ENCODE data around the gene PRPSAP2.
A peak's percentile ranks its signal among the peaks of the same experiment; 100 is the strongest.

Gene PRPSAP2

GRCh38 chr17:18958611-18959010, 100.7 kb downstream of the PRPSAP2 start:
- no peak overlapping the region for H3K4me3 ChIP-seq (replicated peaks; ENCODE audit: low read depth, low read length)
- no peak for TF ChIP-seq CTCF (IDR thresholded peaks at IDR 0.05; ENCODE audit: low read depth, low read length, missing control alignments)
- no peak for DNase-seq (ENCODE audit: extremely low read depth, low read depth)

- H3K4me3 ChIP-seq (replicated peaks; ENCODE audit: low read depth, low read length): no peak overlapping the region
- TF ChIP-seq CTCF (IDR thresholded peaks at IDR 0.05; ENCODE audit: low read depth, low read length, missing control alignments): no peak
- no peak for DNase-seq (ENCODE audit: extremely low read depth, low read depth)
Observed at GRCh38 chr17:18959071-18959844, 101.3 kb downstream of the PRPSAP2 start.

- DNase-seq (ENCODE audit: extremely low read depth, low read depth): no peak
Observed at GRCh38 chr17:18959845-18960240, 101.9 kb downstream of the PRPSAP2 start.

GRCh38 chr17:18960241-18960665, 102.3 kb downstream of the PRPSAP2 start:
- TF ChIP-seq CTCF (IDR thresholded peaks at IDR 0.05; ENCODE audit: low read depth, low read length, missing control alignments): no peak
- no peak overlapping the region for H3K4me3 ChIP-seq (replicated peaks; ENCODE audit: low read depth, low read length)
- DNase-seq (ENCODE audit: extremely low read depth, low read depth): no peak

More at GRCh38 chr17:18959845-18960240, 101.9 kb downstream of the PRPSAP2 start:
- TF ChIP-seq CTCF (IDR thresholded peaks at IDR 0.05; ENCODE audit: low read depth, low read length, missing control alignments): no peak
- H3K4me3 ChIP-seq (replicated peaks; ENCODE audit: low read depth, low read length): no peak overlapping the region

- DNase-seq (ENCODE audit: extremely low read depth, low read depth): no peak
Observed at GRCh38 chr17:18960803-18961511, 103.0 kb downstream of the PRPSAP2 start.

More at GRCh38 chr17:18960803-18961511, 103.0 kb downstream of the PRPSAP2 start:
- H3K4me3 ChIP-seq (replicated peaks; ENCODE audit: low read depth, low read length): no peak overlapping the region
- TF ChIP-seq CTCF (IDR thresholded peaks at IDR 0.05; ENCODE audit: low read depth, low read length, missing control alignments): peak; percentile 93
